Activated CD8-positive, alpha-beta memory T cell treated with anti-CD3 and anti-CD28 coated beads for 24 hours (primary cell): ENCODE data around the gene QRICH2.
A peak's percentile ranks its signal among the peaks of the same experiment; 100 is the strongest.
"Not testable (repeated sequence)": the region's sequence is repeated elsewhere in the genome, so short reads cannot be mapped to it uniquely, and the experiment has no call there.

Experiments used
- DNase-seq: peaks from one replicate; pipeline ENCODE4 v3.0.0-alpha.2; 2020

Gene QRICH2

DNA sequence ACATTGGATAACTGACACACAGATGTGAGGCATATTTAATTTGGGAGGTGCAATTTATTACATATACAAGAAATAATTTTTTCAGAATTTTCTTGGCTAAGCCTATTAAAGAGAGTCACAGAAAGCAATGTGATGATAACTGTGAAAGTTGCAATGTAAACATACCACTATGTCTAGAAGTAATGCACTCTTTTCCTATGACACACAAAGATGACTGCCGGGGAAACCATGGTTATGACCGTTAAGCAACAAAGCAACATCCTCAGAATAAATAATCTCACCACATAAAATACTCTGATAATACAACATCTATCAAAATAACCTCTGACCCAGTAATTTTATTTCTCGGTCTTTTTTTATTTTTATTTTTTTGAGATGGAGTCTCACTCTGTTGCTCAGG is 10.5 kb upstream of the QRICH2 start:
- DNase-seq, result no peak

DNA sequence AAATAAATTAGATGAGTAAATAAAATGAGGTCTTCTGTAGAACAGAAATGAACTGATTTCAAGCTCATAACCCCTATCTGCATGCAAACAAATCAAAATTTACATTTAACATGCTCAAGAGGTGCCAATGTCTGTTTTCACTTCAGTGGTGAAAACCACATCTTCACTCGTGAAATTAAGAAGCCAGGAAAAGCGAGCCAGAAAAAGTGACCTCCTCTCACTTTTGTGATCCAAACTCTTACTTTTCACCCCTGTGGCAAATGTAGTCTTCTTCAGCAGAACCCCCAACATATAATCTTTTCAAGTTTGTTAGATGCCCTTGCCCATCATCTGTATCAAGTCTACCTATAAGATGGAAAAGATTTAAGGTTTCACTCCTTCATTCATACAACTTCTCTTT is 9.5 kb upstream of the QRICH2 start:
- DNase-seq, result no peak

DNA sequence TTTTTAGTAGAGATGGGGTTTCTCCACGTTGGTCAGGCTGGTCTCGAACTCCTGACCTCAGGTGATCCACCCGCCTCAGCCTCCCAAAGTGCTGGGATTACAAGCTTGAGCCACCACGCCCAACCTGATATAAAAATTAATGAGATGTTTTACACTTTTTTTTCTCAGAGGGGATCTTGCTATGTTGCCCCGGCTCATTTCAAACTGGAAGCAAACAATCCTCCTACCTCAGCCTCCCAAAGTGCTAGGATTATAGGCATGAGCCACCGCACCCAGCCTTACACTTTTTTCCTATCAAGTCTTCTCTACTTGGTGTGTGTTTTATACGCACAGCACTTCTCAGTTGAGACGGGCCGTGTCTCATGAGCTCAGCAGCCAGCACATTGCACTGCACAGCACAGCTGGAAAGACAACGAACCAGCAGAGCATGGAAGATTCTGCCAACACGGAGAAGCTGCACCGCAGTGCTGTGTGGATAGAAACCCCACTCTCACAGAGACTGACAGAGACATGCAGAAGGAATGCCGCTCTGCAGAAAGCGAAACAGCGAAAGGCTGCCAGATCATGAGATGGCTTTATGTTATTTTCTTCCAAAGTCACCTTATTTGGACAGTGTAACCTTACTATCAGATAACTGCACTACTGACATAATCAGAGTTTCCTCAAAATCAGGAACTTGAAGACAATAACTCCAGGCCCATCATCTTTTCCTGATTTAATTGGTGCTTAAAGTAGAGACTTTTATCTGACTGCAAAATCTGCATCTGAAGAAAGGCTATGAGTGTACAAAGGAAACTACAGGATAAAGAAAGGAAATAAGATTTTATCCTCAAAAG is 6.5 kb upstream of the QRICH2 start:
- no peak for DNase-seq

DNA sequence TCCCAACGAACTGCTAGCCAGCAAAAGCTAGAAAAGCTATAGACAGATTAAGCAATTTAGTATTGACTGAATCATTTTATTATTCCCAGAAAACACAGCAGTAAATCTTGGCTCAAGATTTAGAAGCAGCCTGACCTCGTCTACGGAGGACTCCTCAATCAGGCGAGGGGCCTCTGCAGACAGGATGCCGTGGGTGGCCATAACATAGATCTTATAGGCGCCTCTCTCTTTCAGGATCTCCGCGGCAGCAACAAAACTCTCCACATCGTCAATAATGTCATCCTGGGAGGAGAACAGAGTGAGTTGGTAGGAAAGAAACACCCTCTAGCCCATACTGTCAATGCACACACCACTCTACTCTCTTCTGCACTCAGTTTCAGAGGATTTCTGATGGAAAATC is 4.7 kb upstream of the QRICH2 start:
- DNase-seq, result no peak

DNA sequence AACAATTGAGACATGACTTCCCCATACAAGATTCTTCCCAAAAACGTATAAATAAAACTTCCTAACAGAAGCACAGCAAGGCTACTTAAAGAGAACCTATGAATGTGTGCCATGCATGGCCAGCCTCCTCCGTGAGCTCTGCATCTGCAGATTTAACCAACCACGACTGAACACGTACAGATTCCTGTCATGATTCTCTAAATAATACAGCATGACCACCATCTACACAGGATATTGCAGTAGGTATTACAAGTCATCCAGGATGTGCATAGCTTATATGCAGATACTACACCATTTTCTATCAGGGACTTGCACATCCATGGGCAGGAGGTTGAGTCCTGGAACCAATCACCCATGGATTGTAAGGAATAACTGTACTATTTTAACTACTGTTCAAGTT is 1.4 kb upstream of the QRICH2 start:
- DNase-seq, result no peak

DNA sequence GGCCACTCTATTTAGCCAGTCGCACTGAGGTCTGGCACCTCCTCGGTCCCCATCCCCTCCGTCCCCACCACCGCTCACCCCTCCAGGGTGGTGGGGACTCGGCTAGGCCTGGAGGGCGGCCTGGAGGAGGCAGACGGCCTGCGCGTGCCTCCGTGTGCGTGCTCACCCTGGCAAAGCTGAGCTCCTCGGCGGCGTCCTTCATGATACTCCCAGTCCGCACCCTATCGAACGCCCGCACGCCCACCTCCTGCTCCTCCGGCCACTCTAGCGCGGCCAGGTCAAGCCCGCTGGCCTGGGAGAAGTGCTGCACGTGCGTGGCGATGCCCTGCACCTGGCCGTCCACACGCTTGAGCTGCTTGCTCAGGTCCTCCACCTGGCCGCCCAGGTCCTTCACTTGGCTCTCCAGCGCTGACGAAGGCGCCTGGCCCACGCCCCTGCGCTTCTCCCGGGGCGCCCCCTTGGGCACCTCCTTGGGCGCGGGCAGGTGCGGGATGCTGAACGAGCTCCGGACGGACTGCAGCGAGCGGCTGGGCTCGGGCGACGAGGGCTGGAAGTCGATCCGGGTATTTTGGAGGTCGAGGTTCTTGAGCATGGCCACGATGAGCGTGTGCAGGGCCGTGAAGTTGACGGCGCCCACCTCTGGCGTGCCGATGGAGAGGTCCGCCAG is 644 bp downstream of the QRICH2 start:
- no peak for DNase-seq

DNA sequence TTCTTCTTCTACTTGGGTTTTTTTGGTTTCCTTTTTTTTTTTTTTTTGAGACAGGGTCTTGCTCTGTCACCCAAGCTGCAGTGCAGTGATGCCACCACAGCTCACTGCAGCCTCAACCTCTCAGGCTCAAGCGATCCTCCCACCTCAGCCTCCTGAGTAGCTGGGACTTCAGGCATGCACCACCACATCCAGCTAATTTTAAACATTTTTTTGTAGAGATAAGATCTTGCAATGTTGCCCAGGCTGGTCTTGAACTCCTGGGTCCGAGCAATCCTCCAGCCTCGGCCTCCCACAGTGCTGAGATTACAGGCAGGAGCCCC is 3.0 kb downstream of the QRICH2 start:
- not testable (repeated sequence) for DNase-seq

DNA sequence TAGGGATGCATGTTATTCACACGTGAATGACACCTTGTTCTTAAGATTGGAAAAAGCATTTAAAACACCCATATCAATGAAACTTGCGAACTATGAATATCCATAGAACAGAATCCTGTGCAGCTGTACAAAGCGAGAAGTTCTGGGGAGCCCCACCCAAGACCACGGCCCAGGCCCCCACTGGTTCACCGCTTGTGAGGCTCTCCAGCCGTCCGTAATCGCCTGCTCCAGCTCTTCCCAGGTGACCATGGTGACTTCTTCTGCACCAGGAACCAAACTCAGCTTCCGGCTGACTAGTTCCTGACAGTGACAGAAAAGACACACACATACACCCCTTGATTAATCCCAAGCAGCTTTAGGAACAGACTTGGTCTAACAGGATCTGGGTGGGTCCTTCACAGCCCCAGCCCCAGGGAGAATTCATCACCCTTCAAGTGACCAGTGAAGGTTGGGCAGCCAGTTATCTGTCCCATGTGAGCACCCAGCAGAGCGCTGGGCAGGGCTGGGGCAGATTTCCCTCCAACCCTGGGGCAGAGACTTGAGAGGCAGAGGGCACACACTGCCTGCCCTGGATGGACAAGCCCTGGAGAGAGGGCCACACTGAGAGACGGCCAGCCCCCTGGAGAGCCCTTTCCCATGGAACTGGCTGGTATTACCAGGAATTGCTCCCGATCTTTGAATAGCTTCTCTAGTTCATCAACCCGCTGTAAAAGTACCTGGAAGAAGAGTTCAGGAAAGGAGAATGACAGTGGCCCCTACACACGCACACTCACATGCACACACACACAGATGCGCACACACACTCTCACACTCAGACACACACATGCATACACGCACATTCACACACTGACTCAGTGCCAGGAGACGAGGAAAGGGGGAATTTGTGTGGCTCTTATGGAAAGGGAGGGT is 3.6 kb downstream of the QRICH2 start:
- DNase-seq, result no peak

DNA sequence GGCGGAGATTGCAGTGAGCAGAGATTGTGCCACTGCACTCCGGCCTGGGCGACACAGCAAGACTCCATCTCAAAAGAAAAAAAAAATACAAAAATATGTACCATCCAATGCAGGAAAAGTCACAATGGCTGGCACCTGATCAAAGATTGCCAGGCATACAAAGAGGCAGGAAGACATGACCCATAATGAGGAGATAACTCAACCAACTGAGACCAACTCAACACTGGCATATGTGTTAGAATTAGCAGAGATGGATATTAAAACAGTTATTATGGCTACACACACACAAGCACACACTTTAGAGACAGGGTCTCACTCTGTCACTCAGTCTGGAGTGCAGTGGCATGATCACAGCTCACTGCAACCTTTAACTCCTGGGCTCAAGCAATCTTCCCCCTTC is 10.6 kb downstream of the QRICH2 start:
- DNase-seq, result no peak

DNA sequence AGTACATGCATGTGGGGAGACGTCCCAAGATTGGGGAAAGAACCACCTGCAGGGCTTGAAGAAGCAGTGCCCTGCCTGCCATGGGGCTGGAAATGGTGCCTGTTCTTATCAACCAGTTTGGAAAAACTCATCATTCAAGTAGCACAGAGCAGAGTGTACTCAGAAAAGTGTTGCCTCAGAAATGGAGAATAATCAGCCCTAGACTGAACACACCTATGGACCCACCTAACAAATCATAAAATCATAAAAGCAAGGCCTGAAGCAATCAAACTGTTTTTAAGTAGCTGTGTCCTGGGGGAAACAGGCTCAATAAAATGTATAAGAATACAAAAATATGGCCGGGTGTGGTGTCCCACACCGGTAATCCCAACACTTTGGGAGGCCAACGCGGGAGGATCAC is 11.2 kb downstream of the QRICH2 start:
- DNase-seq, result no peak

DNA sequence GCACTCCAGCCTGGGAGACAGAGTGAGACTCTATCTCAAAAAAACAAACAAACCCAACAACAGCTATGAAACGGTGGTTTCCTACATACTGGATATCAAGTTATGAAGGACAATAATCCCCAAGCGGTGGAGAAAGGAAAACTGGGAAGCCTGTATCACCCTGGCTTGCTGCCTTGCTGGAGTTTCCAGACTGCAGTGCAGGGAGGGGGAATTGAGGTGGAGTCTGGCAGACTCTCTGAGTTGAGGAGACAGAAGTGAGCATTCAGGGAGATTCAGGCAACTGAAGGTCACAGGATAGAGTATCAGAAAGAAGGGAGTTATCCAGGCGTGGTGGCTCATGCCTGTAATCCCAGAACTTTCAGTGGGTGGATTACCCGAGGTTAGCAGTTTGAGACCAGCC is 11.9 kb downstream of the QRICH2 start:
- no peak for DNase-seq

DNA sequence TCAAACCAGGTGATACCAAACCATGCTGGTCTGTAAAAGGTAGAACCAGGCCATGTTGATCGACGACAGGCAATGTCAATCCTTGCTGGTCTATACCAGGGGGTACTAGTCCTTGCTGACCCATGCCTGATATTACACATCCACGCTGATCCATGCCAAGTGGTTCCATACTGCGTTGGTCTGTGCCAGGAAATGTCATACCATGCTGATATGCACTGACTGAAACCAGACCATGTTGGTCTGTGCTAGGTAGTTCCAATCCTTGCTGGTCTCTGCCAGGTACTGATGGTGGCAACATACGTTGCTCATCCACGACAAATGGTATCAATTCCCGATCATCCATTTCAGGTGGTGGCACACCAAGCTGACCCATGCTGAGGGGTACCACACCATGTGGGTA is 15.0 kb downstream of the QRICH2 start:
- no peak for DNase-seq

DNA sequence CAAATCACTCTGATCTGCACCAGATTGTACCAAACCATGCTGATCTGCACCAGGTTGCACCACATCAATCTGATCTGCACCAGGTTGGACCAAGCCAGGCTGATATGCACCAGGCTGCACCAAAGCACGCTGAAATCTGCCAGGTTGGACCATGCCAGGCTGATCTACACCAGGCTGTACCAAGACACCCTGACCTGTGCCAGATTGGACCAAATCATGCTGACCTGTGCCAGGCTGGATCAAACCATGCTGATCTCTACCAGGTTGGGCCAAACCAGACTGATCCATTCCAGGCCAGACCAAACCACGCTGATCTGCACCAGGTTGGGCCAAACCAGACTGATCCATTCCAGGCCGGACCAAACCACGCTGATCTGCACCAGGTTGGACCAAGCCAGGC is 15.5 kb downstream of the QRICH2 start:
- DNase-seq, result no peak

DNA sequence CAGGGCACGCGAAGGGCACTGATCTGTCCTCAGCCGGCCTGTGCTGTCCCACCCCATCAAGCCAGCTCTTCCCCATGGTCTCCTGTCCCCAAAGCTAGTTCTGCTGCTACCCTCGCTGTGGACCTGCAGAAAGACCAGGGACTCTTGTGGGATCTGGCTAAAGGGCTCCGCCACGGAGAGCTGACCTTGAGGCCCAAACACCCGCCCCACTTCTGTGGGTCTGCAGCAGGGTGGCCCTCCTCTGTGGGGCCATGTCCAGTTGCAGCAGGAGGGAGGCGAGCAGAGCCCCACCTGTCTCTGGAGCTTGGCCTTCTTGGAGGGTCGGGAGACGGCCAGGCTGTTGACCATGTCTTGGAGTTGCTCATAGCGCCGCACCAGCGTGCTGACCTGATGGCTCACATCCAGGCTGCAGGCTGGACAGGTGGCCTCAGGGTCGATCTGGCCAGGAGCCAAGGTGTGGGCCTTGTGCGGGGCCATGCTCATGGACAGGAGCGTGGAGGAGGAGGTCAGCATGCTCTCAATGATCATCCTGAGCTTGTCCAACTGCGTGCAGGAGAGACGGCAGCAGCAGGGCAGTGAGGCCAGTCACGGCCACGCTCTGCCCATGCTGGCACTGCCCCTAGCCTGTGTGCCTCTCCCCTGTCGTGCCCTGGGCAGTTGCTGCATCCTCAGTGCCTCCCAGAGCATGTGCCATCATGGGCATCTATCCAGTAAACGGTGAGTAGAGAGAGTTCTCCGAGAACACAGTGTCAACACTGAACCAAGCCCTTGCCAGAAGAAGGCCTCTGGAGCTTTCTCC is 26.3 kb downstream of the QRICH2 start:
- no peak for DNase-seq

DNA sequence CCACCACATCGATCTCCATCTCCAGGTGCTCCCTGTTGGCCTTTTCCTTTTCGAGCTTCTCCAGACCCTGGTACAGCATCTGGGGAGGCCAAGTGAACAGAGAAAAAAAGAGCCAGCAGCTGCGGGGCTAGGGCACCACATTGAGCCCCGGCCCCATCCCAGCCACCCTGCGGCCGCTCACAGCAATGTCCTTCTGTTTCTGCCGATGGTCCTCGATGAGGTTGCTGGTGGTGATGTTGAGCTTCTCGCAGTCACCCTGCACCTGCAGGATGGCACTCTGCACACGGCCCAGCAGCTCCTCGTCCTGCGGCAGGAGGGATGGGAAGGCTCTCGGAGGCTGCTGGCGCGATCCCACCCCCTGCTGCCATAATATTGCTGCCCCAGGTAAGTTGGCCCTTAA is 27.4 kb downstream of the QRICH2 start:
- DNase-seq, result no peak

DNA sequence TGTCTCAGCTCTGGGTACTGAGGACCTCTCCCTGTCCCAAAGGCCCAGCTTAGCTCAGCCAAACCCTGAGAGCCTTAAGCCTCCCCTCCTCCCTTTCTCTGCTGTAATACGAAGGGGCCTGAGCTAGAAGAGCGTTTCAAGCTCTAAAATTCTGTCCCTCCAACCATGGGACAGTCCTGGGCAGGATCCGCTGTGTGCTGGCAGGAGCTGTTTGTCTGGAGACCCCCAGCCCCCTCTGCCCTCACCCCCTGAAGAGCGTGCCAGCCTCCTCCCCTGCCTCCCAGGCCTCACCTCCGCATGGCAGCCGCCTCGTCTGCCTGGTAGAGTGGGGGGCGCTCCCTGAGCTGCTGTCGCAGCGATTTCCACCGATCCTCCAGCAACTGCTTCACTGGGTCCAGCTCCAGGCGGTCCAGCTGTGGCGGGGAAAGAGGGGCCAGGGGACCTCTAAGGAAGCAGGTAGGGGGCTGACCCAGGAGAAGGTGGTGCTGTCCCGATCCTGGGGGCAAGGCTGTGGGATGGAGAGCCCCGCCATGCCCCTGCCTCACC is 28.3 kb downstream of the QRICH2 start:
- no peak for DNase-seq

DNA sequence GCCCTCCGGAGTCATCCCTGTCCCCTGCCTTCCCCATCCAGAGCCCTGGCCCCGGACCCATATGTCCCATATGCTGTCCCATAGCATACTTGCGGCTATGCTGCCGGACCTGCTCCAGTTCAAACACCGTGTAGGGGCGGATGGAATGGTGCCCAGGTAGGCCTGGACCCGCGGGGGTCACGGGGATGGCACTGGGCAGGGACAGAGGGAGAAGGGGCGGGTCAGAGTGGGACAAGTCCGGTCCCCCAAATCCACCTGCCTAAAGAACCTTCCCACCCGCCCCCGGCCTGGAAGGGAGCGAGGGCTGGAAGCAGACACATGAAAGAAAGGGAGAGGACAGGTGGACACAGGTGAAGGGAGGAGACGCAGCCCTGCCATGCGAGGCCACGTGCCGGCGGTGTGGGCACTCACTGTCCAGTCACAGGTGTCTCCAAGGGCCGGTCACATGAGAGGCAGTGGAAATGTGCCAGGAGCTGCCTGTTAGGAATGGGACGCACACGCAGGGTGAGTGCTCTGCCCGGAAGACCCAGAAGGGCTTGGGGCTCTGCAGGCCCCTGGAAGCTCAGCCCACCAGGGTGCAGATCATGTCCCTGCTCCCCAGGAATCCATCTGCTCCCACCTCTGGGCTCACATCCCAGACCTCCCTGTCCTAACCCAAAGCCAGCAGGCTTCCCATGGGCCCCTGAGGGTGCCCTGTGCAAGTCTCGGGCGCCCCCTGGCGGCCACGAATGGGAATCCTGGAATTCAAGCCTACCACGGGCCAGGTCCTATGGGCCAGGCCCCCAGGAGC is 28.9 kb downstream of the QRICH2 start:
- peak; percentile 96 for DNase-seq

DNA sequence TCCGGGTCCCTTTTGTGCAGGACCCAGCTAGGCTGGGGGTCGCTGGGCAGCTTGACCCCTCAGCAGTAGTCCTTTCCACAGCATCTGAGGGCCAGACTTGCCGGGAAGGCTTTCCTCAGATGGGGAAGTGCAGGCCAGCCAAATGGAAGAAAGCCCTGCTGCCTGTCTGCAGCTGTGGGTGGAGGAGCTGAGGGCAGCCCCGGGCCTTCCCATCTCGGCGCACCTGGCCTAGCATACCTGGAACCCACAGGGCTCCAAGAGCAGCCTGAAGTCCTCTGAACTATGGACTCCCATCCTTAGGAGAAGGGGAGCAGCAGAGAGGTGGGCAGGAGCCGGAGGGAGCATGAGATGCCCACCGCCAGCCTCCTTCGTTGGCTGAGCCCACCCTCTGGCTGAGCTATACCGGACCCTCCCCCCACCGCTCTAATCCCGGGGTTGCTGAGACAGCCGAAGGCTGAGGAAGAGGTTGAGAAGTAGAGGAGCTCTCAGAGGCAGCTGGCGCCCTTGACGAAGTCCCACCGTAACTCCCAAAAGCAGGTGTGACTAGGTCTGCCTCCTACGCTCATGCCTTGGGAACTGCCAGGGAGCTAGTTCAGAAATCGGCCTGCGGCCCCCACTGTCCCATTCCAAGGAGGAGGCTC is 29.7 kb downstream of the QRICH2 start:
- DNase-seq, result no peak

DNA sequence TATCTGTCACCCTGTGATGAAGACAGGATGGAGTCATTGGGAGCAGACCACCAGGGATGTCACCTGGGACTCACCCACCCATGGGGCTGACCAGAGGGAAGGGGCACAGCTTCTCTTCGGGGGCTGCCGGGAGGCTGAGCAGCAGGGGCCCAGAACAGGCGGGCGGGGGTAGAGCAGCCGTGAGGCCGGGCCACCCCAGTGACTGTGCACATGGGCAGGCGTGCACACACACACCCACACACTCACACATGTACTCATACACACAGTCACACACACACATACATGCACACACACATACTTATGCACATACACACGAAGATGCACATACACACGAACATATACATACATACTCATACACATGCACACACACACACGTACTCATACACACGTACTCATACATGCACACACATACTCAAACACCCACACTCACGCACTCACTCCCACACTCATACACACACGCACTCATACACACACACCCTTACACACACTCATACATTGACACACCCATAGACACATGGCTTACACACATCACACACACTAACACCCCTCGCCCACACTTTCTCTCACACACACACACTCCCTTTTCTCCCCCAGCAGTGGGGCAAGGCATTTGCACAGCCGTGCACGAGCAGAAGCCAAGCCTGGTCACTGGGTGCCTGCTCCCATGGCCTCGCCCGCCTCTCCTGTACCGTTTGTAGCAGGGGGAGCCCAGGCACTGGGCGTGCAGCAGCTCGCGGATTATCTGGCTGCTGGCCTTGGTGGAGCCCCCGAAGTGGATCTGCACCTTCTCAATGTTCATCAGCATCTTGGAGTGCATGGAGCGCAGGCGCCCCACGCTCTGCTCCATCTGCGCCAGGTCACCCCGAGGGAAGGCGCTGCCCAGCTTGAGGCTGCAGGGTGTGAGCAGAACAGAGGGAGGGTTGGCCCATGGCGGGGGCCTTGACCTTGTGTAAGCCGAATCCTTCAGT is 30.5 kb downstream of the QRICH2 start:
- no peak for DNase-seq
